ENCODE results near the gene SLC9A3. TPM values are rescaled to one million over a fixed set of nuclear protein-coding genes. Genes with fewer than 3 reads are reported as not detected.

Gene SLC9A3
- total RNA-seq, 4 donors from 2014 or later = 1.7 to 4.5 (median 2.9) TPM

GRCh38 chr5:517535-518100 lies 6.6 kb downstream of the SLC9A3 start:
- intact Hi-C loops (cut with DNase I; ENCODE audit: low total_unique reads) = no loop called here
- no peaks in the 10 kb centered on the region for H3K4me1 ChIP-seq
- no peaks in the 10 kb centered on the region for H3K9me3 ChIP-seq
- TF ChIP-seq POLR2A (IDR thresholded peaks at IDR 0.05) = no peak
- no peak for TF ChIP-seq CTCF (IDR thresholded peaks at IDR 0.05 in 4 of 5, conservative IDR thresholded peaks at IDR 0.05 in 1 of 5)
- peaks cover 32 to 35% (median 34%) of the 10 kb centered on the region in 3 donors for H3K27me3 ChIP-seq
- ATAC-seq (no peak), DNase-seq (no peak)
- H3K4me3 ChIP-seq = no peak overlapping the region
- no peak overlapping the region for H3K27ac ChIP-seq
- H3K36me3 ChIP-seq = no peaks in the 10 kb centered on the region
- in situ Hi-C loops (cut with MboI; ENCODE audit: low sequenced_read_pairs in 4 of 4) = no loop called here

GRCh38 chr5:516980-517379 lies 7.3 kb downstream of the SLC9A3 start:
- Histone ChIP-seq H3K36me3 (no peaks in the 10 kb centered on the region), H3K4me1 (no peaks in the 10 kb centered on the region), H3K27ac (no peak overlapping the region), H3K4me3 (no peak overlapping the region), H3K9me3 (no peaks in the 10 kb centered on the region), H3K27me3 (peaks cover 30 to 35% (median 33%) of the 10 kb centered on the region in 3 donors)
- intact Hi-C loops (cut with DNase I; ENCODE audit: low total_unique reads) = no loop called here
- DNase-seq (no peak), ATAC-seq (no peak)
- TF ChIP-seq POLR2A (IDR thresholded peaks at IDR 0.05) (no peak), CTCF (IDR thresholded peaks at IDR 0.05 in 4 of 5, conservative IDR thresholded peaks at IDR 0.05 in 1 of 5) (no peak)
- in situ Hi-C loops (cut with MboI; ENCODE audit: low sequenced_read_pairs in 4 of 4) = no loop called here

GRCh38 chr5:516338-516925 lies 7.8 kb downstream of the SLC9A3 start:
- no peak overlapping the region for H3K4me3 ChIP-seq
- intact Hi-C loops (cut with DNase I; ENCODE audit: low total_unique reads) (no loop called here), in situ Hi-C loops (cut with MboI; ENCODE audit: low sequenced_read_pairs in 4 of 4) (no loop called here)
- DNase-seq (no peak), ATAC-seq (no peak)
- H3K27me3 ChIP-seq = peaks cover 24 to 32% (median 31%) of the 10 kb centered on the region in 3 donors
- TF ChIP-seq POLR2A (IDR thresholded peaks at IDR 0.05) = no peak
- TF ChIP-seq CTCF (IDR thresholded peaks at IDR 0.05 in 4 of 5, conservative IDR thresholded peaks at IDR 0.05 in 1 of 5) = no peak
- no peaks in the 10 kb centered on the region for H3K9me3 ChIP-seq
- H3K36me3 ChIP-seq = no peaks in the 10 kb centered on the region
- H3K27ac ChIP-seq = no peak overlapping the region
- no peaks in the 10 kb centered on the region for H3K4me1 ChIP-seq

GRCh38 chr5:515273-515836 lies 8.9 kb downstream of the SLC9A3 start:
- intact Hi-C loops (cut with DNase I; ENCODE audit: low total_unique reads) (no loop called here), in situ Hi-C loops (cut with MboI; ENCODE audit: low sequenced_read_pairs in 4 of 4) (no loop called here)
- Histone ChIP-seq H3K27ac (no peak overlapping the region), H3K36me3 (no peaks in the 10 kb centered on the region), H3K4me1 (no peaks in the 10 kb centered on the region), H3K9me3 (no peaks in the 10 kb centered on the region), H3K27me3 (peaks cover 18 to 32% (median 26%) of the 10 kb centered on the region in 3 donors), H3K4me3 (no peak overlapping the region)
- no peak for TF ChIP-seq CTCF (IDR thresholded peaks at IDR 0.05 in 4 of 5, conservative IDR thresholded peaks at IDR 0.05 in 1 of 5)
- no peak for TF ChIP-seq POLR2A (IDR thresholded peaks at IDR 0.05)
- DNase-seq (no peak), ATAC-seq (no peak)

Data from gastrocnemius medialis (tissue), 4 donors.